DOHH2 (cell line): Measurements from ENCODE around the gene KIF25.

Experiments used
- H3F3A ChIP-seq: fragments of 200-600 bp; sonication (generic), shearing (Covaris generic); 2 replicates; pipeline ENCODE4 v1.6.0; 2016; ENCODE audit warnings: antibody characterized with exemption, mild to moderate bottlenecking; ENCODE audit not compliant: control insufficient read depth, insufficient read depth
- H3K27ac ChIP-seq: fragments of 200-600 bp; sonication (generic); 2 replicates; pipeline ENCODE4 v1.5.1; 2014; ENCODE audit warnings: low read depth, mild to moderate bottlenecking, low read length, moderate library complexity
- H3K27me3 ChIP-seq: fragments of 200-600 bp; sonication (generic); 2 replicates; pipeline ENCODE4 v1.6.1; 2014; ENCODE audit warnings: mild to moderate bottlenecking, low read length, mixed read lengths; ENCODE audit not compliant: control insufficient read depth
- H3K36me3 ChIP-seq: fragments of 200-600 bp; sonication (generic); 2 replicates; pipeline ENCODE4 v1.6.1; 2014; ENCODE audit warnings: mild to moderate bottlenecking, low read length, moderate library complexity, mixed read lengths; ENCODE audit not compliant: control insufficient read depth
- H3K4me1 ChIP-seq: fragments of 200-600 bp; sonication (generic); 2 replicates; pipeline ENCODE4 v1.6.1; 2014; ENCODE audit warnings: mild to moderate bottlenecking, low read length, mixed read lengths; ENCODE audit not compliant: control insufficient read depth
- H3K4me2 ChIP-seq: fragments of 200-600 bp; sonication (generic); 2 replicates; pipeline ENCODE4 v1.6.0; 2014; ENCODE audit warnings: mild to moderate bottlenecking, low read length, moderate library complexity
- H3K4me3 ChIP-seq: fragments of 200-600 bp; sonication (generic); 2 replicates; pipeline ENCODE4 v1.5.1; 2014; ENCODE audit warnings: mild to moderate bottlenecking, low read length, mixed read lengths
- H3K79me2 ChIP-seq: fragments of 200-600 bp; sonication (generic); 2 replicates; pipeline ENCODE4 v1.6.1; 2014; ENCODE audit warnings: mild to moderate bottlenecking, low read length, mixed read lengths; ENCODE audit not compliant: control insufficient read depth
- H3K9me2 ChIP-seq: fragments of 200-600 bp; sonication (generic); replicated peaks from 2 replicates; pipeline ENCODE4 v1.6.1; 2014; ENCODE audit warnings: mild to moderate bottlenecking, low read length, mixed read lengths; ENCODE audit not compliant: control insufficient read depth
- H3K9me3 ChIP-seq: fragments of 200-600 bp; sonication (generic); 2 replicates; pipeline ENCODE4 v1.6.1; 2014; ENCODE audit warnings: antibody characterized with exemption, low read length, mixed read lengths; ENCODE audit not compliant: control insufficient read depth, insufficient read depth
- H4K20me1 ChIP-seq: fragments of 200-600 bp; sonication (generic); 2 replicates; pipeline ENCODE4 v1.6.0; 2014; ENCODE audit warnings: low read depth, mild to moderate bottlenecking, antibody characterized with exemption, low read length, moderate library complexity; ENCODE audit not compliant: control insufficient read depth, insufficient read depth
- EZH2phosphoT487 ChIP-seq: fragments of 200-600 bp; sonication (generic); IDR thresholded peaks from 2 replicates; pipeline ENCODE4 v1.6.1; 2017; ENCODE audit warnings: borderline replicate concordance, mild to moderate bottlenecking, antibody characterized with exemption, low read length, moderate library complexity, mixed read lengths
- TF ChIP-seq, protein P1 (sequence below): fragments of 200-600 bp; sonication (generic); IDR thresholded peaks from one replicate; pipeline ENCODE4 v1.5.1; 2014; ENCODE audit warnings: antibody characterized with exemption, mild to moderate bottlenecking, low read depth, low read length; ENCODE audit not compliant: poor library complexity, severe bottlenecking

The KIF25 gene

DNA sequence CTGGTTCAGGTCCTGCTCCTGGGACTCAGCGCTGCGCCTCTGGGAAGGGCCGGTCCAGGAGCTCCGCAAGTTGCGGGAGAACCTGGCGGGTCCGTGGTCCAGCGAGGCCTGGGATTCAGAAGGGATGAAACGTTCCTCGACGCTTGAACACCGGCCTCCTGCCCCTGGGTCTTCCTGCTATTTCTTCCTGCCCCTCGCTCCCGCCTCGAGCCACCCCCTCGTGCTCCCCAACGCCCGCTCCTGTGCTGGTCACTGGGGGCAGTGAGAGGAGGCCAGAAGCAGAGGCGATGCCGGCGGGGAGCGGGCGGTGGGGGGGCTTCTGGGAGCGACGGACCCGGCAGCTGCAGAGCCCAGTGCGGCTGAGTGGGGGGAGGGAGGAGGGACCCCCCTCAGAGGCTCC is 20.8 kb upstream of the KIF25 start:
- H3K9me3 ChIP-seq = peaks cover 3% of the 10 kb centered on the region
- H3F3A ChIP-seq = no peaks in the 10 kb centered on the region
- no peaks in the 10 kb centered on the region for H3K27me3 ChIP-seq
- no peaks in the 10 kb centered on the region for H3K9me2 ChIP-seq
- no peaks in the 10 kb centered on the region for H3K36me3 ChIP-seq
- no peaks in the 10 kb centered on the region for H3K79me2 ChIP-seq
- no peak overlapping the region for H3K4me2 ChIP-seq
- H3K27ac ChIP-seq = no peak overlapping the region
- TF ChIP-seq, protein P1, sequence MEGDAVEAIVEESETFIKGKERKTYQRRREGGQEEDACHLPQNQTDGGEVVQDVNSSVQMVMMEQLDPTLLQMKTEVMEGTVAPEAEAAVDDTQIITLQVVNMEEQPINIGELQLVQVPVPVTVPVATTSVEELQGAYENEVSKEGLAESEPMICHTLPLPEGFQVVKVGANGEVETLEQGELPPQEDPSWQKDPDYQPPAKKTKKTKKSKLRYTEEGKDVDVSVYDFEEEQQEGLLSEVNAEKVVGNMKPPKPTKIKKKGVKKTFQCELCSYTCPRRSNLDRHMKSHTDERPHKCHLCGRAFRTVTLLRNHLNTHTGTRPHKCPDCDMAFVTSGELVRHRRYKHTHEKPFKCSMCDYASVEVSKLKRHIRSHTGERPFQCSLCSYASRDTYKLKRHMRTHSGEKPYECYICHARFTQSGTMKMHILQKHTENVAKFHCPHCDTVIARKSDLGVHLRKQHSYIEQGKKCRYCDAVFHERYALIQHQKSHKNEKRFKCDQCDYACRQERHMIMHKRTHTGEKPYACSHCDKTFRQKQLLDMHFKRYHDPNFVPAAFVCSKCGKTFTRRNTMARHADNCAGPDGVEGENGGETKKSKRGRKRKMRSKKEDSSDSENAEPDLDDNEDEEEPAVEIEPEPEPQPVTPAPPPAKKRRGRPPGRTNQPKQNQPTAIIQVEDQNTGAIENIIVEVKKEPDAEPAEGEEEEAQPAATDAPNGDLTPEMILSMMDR = no peak
- no peak for TF ChIP-seq EZH2phosphoT487
- H3K4me1 ChIP-seq = no peaks in the 10 kb centered on the region
- no peak overlapping the region for H3K4me3 ChIP-seq
- H4K20me1 ChIP-seq = no peaks in the 10 kb centered on the region

DNA sequence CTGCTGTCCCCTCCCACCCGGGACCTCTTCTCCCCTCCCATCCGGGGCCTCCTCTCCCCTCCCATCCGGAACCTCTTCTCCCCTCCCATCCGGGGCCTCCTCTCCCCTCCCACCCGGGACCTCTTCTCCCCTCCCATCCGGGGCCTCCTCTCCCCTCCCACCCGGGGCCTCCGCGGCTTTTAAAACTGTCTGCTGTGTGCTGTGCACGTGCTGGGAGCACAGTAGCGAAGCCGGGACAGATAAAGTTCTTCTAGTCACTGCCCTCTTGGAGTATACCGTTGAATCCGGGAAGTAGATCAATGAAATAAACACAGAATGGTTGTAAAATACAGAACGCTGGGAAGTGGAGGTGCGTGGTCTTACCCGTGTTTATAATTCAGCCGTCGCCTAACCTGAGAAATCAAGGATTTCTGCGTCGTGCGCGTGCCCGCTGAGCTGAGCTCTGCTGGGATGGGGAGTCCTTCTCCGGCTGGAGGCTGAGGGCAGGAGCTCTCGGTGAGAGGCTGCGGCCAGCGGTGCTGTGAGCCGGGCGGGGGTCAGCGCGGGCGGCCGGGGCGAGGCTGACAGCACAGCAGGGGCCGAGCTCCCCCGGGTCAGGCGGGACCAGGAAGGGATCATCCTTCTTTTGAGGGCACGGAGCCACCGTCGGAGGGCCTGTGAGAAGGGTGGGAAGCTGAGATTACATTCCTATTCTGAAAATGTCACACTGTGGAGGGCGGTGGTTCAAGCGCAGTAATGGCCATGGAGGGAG is 19.6 kb upstream of the KIF25 start:
- Histone ChIP-seq H3K4me3 (no peak overlapping the region), H3F3A (no peaks in the 10 kb centered on the region), H3K27me3 (no peaks in the 10 kb centered on the region), H3K4me2 (no peak overlapping the region), H3K27ac (no peak overlapping the region), H3K9me3 (peaks cover 3% of the 10 kb centered on the region), H3K9me2 (no peaks in the 10 kb centered on the region), H3K4me1 (no peaks in the 10 kb centered on the region), H3K36me3 (no peaks in the 10 kb centered on the region), H4K20me1 (no peaks in the 10 kb centered on the region), H3K79me2 (no peaks in the 10 kb centered on the region)
- no peak for TF ChIP-seq EZH2phosphoT487
- TF ChIP-seq, protein P1 = no peak

DNA sequence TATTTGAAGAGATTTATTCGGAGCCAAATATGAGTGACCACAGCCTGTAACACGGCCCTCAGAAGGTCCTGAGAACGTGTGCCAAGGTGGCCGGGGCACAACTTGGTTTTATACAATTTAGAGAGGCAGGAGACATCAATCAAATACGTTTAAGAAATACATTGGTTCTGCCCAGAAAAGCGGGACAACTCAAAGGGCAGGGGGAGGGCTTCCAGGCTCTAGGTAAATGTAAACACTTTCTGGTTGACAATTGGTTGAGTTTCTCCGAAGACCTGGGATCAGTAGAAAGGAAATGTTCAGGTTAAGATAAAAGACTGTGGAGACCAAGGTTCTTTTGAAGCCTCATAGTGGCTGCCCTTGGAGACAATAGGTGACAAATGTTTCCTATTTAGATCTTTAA is 18.9 kb upstream of the KIF25 start:
- Histone ChIP-seq H3K4me1 (no peaks in the 10 kb centered on the region), H3K27me3 (no peaks in the 10 kb centered on the region), H3K9me3 (peaks cover 3% of the 10 kb centered on the region), H3K4me3 (no peak overlapping the region), H3K4me2 (no peak overlapping the region), H3K27ac (no peak overlapping the region), H3K9me2 (no peaks in the 10 kb centered on the region), H3K36me3 (no peaks in the 10 kb centered on the region), H3K79me2 (no peaks in the 10 kb centered on the region), H3F3A (no peaks in the 10 kb centered on the region), H4K20me1 (no peaks in the 10 kb centered on the region)
- no peak for TF ChIP-seq EZH2phosphoT487
- TF ChIP-seq, protein P1 = no peak
